Activated naive CD8-positive, alpha-beta T cell treated with anti-CD3 and anti-CD28 coated beads, Interleukin-2, amount 50 U/mL, for 24 hours (primary cell): Measurements from ENCODE around the gene PAGE1.
"Not testable (repeated sequence)": the region's sequence is repeated elsewhere in the genome, so short reads cannot be mapped to it uniquely, and the experiment has no call there.

Source experiments
- ATAC-seq: fragments of 150-1000 bp; cut with Tn5 transposase; one replicate; pipeline ENCODE4 v1.10.0; 2021
- DNase-seq: peaks from one replicate; pipeline ENCODE4 v3.0.0; 2021
- H3K27ac Mint-ChIP-seq: one replicate; pipeline ENCODE4 v1.8.0; 2021; ENCODE audit warnings: mild to moderate bottlenecking, mixed read lengths
- H3K27me3 Mint-ChIP-seq: one replicate; pipeline ENCODE4 v1.8.0; 2021; ENCODE audit warnings: mixed read lengths
- H3K36me3 Mint-ChIP-seq: one replicate; pipeline ENCODE4 v1.8.0; 2021; ENCODE audit warnings: low read depth, mixed read lengths
- H3K4me1 Mint-ChIP-seq: one replicate; pipeline ENCODE4 v1.8.0; 2021; ENCODE audit warnings: mixed read lengths
- H3K4me3 Mint-ChIP-seq: one replicate; pipeline ENCODE4 v1.8.0; 2021; ENCODE audit warnings: mild to moderate bottlenecking, moderate library complexity, mixed read lengths
- H3K9me3 Mint-ChIP-seq: one replicate; pipeline ENCODE4 v1.8.0; 2021; ENCODE audit warnings: mixed read lengths

PAGE1 gene, protein sequence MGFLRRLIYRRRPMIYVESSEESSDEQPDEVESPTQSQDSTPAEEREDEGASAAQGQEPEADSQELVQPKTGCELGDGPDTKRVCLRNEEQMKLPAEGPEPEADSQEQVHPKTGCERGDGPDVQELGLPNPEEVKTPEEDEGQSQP

DNA sequence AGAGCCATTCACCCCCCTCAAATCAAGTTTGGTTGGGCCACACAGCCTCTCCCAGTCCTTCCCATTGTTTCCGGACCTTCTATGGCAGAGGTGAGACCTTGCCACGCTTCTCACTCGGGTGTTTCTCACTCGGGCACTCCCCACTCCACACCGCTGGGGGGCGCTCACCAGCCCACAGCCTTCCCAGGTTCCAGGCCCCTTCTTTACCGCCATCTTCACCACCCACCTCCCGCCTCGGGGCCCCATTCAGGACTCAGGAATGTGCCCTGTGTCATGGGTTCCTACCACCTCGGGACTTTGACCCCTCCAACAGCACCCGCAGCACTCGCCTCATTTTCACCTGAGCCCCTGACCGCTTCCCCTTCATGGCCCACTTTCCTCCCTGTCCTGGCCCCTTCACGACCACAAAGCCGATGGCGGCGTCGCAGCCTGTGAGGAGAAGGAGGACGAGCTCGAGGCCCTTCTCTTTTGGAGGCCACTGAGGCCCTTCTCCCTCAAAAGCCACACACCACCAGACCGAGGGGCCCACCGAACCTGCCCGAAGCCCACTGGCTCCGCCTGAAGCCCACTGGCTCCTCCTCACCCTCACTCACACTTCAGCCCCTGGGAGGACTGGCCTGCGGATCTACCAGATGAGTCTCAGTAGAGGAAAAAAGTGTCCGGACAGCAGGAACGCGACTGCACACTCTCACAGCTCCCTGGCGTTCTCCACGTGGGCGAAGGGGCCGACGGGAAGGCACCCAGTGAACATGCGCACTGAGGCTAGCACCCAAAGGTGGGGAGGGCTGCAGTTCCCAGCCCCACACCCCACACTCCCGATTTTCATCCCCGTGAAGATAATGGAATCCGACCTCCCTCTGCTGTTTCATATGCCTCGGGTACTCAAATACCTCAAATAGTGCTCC is at the start of gene PAGE1:
Gene PAGE1, minus strand, starts transcription at position 709 of the 905 bp plus-strand sequence. CDS start 1,214 bp downstream, outside the sequence.
- Mint-ChIP-seq H3K4me1 (no peaks in the 10 kb centered on the region), H3K27me3 (no peaks in the 10 kb centered on the region), H3K36me3 (no peaks in the 10 kb centered on the region), H3K9me3 (no peaks in the 10 kb centered on the region), H3K27ac (no peak within 1 kb of the TSS), H3K4me3 (no peak within 1 kb of the TSS)
- DNase-seq, result no peak
- no peak for ATAC-seq

DNA sequence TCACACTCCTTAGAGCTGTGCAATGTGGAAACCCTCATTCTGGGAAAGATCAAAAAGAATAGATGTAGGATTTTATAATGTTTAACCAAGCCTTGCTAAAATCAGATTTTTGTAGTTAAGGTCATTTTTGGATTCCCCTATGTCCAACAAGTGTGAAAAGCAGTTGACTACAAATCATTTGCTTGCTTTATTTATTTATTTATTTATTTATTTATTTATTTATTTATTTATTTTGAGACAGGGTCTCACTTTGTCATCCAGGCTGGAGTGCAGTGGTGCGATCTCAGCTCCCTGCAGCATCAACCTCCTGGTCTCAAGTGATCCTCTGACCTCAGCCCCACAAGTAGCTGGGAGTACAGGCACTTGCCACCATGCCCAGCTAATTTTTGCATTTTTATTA is 45.7 kb upstream of the PAGE1 start:
- DNase-seq, H3K27me3 Mint-ChIP-seq, H3K4me1 Mint-ChIP-seq, H3K27ac Mint-ChIP-seq, H3K36me3 Mint-ChIP-seq, H3K4me3 Mint-ChIP-seq, H3K9me3 Mint-ChIP-seq, ATAC-seq: not testable (repeated sequence)

DNA sequence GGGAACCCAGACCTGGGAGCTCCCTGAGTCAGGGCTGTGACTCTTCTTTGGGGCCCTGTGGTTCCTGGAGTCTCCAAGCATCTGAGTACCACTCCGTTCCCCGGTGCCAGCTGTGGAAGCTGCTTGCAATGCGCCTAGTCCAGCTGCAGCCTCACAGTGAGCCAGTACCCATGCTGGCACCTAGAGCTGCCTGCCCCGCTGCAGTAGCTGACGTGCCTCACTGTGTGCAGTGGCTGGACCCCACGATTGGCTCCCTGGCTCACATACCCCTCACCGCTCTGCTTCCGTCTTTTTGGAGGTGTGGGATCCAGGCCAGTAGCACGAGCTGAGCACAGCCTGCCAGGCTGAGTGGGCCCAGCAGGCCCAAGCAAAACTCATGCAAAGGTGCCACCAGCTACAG is 32.1 kb upstream of the PAGE1 start:
- Mint-ChIP-seq H3K27ac (no peak overlapping the region), H3K4me3 (no peak overlapping the region), H3K4me1 (no peaks in the 10 kb centered on the region), H3K9me3 (no peaks in the 10 kb centered on the region), H3K36me3 (no peaks in the 10 kb centered on the region), H3K27me3 (peaks cover 3% of the 10 kb centered on the region)
- no peak for ATAC-seq
- no peak for DNase-seq

DNA sequence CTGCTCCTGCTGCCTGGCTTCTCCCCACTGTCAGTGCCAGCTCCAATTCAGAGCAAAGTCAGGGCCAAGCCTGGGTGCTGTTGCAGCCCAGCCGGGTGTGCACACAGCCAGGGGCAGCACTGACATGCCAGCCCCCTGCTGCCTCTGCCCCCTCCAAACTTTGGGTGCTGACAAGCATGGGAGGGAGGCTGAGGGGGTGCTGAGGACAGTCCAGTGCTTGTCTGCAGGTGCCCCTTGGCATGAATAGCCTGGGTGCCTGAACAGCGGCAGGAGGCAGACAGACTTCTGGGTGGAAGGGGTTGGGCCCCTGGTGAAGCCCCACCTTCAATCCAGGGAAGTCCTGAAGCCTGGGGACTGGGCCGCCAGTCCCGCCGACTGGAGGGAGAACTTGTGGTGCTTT is 31.2 kb upstream of the PAGE1 start:
- Mint-ChIP-seq H3K9me3 (no peaks in the 10 kb centered on the region), H3K36me3 (no peaks in the 10 kb centered on the region), H3K4me3 (no peak overlapping the region), H3K27ac (no peak overlapping the region), H3K4me1 (no peaks in the 10 kb centered on the region), H3K27me3 (peaks cover 3% of the 10 kb centered on the region)
- no peak for ATAC-seq
- no peak for DNase-seq

DNA sequence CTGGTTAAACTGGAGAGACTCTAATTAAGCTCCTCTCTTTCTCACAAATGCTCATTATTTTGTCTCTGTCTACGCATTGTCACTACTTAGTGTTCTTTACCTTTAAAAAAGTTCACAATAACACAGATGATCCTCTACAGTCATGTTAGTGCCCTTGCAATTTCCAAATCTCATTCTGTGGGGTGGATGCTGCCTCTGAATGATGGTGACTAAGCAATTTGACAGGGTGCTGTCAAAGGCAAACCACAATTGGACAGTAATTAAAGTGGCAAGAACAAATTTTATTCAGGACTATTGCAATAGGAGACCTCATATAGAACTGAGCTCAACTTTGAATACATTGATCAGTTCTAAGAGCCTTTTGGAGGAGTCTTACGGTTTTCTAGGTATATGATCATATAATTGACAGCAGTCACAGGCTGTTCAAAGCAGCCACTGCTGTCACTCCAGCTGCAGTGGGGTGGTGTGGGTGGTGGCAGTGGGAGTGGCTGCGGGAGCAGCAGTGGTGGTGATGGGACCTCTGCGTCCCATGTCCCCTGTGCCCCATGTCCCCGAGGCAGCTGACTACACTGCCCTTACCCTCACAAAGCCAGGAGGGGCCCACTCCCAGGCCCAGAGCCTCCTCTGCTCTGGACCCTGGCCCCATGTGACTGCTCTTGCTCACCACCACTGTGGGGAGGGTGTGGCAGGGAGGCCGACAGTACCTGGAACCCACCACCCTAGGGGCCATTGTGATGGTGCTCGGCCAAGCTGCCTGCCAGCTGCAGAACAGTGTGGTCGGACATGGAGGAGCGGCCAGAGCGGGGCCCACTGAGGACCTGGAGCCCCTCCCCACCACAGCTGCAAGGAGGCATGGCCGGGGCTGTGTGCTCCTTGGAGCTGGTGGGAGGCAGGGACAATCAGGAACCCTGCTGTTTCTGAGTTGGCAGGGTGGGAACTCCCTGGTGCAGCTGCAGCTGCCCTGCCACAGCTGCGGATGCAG is 30.4 kb upstream of the PAGE1 start:
- H3K4me1 Mint-ChIP-seq, result no peaks in the 10 kb centered on the region
- ATAC-seq (no peak), DNase-seq (no peak)
- H3K9me3 Mint-ChIP-seq, result no peaks in the 10 kb centered on the region
- no peak overlapping the region for H3K4me3 Mint-ChIP-seq
- peaks cover 3% of the 10 kb centered on the region for H3K27me3 Mint-ChIP-seq
- H3K36me3 Mint-ChIP-seq, result no peaks in the 10 kb centered on the region
- no peak overlapping the region for H3K27ac Mint-ChIP-seq

DNA sequence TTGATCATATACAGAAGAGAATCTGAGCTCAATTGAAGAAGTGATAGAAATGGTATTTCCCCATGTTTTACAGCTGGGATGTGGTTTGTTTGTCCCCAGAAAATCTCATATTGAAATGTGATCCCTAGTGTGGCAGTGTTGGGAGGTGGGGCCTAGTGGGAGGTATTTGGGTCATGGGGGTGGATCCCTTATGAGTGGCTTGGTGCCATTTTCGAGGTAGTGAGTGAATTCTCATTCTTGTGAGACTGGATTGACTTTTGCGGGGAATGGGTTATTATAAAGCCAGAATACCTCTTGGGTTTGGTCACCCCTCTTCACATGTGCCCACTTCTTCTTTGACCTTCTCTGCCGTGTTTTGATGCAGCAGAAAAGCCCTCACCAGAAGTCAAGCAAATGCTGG is 29.6 kb upstream of the PAGE1 start:
- H3K4me3 Mint-ChIP-seq, result no peak overlapping the region
- ATAC-seq (no peak), DNase-seq (no peak)
- peaks cover 3% of the 10 kb centered on the region for H3K27me3 Mint-ChIP-seq
- no peaks in the 10 kb centered on the region for H3K4me1 Mint-ChIP-seq
- H3K27ac Mint-ChIP-seq, result no peak overlapping the region
- no peaks in the 10 kb centered on the region for H3K9me3 Mint-ChIP-seq
- no peaks in the 10 kb centered on the region for H3K36me3 Mint-ChIP-seq

DNA sequence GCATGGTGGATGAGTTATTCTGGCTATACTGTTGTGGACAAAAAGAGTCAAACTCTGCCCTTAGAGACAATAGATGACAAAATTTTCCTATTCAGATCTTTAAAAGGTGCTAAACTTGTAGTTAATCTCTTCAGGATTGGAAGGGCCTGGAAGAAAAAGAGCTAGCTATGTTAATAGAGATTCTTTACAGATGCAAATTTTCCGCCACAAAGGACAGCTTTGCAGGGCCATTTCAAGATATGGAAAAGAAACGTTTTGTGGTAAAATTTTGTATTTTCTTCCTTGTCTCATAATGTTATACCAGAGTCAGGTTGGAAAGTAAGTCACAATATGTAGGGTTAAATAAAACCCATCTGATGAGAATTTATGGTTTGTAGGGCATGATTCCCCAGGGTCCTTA is 24.3 kb upstream of the PAGE1 start:
- not testable (repeated sequence) for H3K4me3 Mint-ChIP-seq, ATAC-seq, H3K36me3 Mint-ChIP-seq, DNase-seq, H3K4me1 Mint-ChIP-seq, H3K27me3 Mint-ChIP-seq, H3K27ac Mint-ChIP-seq, H3K9me3 Mint-ChIP-seq

DNA sequence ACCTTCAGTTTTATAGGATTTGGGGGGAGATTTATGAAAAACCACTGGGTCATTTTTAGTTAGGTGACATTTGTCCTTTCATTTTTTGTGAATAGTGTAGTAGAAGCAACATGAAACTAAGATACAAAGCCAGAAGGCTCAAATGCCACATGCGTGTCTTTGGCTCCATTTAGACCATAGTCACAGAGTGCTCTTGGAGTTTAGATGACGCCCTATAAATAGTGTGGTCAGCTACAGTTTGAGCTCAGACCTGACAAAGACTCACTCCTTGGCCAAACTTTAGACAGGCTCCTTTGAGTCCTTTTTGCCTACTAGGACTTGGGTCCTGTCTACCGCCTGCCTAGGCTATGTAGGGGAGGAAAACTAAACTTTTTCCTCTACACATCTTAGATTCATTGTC is 16.8 kb upstream of the PAGE1 start:
- ATAC-seq (no peak), DNase-seq (no peak)
- H3K4me1 Mint-ChIP-seq, result no peaks in the 10 kb centered on the region
- H3K9me3 Mint-ChIP-seq, result no peaks in the 10 kb centered on the region
- H3K4me3 Mint-ChIP-seq, result no peak overlapping the region
- no peaks in the 10 kb centered on the region for H3K36me3 Mint-ChIP-seq
- peaks cover 1% of the 10 kb centered on the region for H3K27me3 Mint-ChIP-seq
- no peak overlapping the region for H3K27ac Mint-ChIP-seq

DNA sequence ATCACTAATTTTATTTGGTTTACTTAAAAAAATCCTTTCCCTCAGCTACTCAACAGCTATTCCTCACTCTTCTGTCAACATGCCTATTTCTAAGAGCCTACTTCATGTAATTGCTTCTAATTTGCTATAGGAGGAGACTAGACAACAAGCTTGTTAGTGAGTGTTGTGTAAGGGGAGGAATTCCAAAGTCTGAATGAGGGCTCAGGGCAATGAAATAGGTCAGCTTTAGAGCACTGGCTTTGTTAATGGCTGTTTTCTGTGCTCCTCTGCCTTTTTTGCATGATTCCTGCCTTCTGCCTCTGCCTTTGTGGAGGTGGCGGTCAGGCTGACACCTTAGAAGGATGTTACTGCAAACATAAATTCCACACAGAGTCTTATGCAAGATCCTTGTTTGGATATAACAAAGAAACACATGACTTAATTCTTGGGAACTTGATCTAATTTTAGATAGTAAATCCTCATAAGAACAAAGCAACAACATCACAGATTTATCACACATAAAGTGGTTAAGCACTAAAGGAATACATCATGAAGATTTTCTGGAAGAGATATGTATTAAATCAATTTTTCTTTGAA is 15.0 kb upstream of the PAGE1 start:
- no peak for ATAC-seq
- no peaks in the 10 kb centered on the region for H3K9me3 Mint-ChIP-seq
- H3K4me3 Mint-ChIP-seq, result no peak overlapping the region
- no peaks in the 10 kb centered on the region for H3K4me1 Mint-ChIP-seq
- DNase-seq, result no peak
- no peak overlapping the region for H3K27ac Mint-ChIP-seq
- H3K27me3 Mint-ChIP-seq, result peaks cover 1% of the 10 kb centered on the region
- no peaks in the 10 kb centered on the region for H3K36me3 Mint-ChIP-seq

DNA sequence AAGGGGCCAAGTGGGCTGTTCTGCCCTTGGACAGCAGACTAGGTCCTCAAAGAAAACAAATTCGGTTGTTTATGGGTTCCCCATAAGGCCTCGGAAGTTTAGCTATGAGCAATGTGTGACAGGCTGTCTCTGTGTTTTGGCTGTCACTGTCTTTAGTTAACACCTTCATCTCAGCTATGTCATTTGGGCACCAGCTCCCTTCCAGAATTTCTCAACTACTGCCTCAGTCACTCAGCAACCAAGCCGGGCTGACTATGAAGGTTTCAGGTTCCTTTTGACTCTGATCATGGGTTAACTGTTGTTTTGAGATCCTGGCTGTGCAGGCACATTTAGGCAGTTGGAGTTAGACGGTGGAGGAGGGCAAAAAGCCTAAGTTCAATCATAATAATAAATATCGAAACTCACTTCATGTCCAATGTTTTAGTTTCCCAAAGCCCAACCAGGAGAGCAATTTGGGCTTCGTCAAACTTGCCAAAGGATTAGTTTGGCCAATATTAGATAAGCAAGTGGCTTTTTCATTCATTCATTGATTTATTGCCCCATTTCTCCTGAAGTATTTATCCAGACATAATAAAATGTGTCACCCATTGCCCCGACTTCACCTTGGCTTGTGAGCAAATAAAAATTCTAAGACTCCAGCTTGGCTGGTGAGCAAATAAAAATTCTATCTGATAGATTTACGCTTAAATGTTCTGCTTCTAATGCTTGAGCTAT is 9.1 kb upstream of the PAGE1 start:
- DNase-seq (no peak), ATAC-seq (no peak)
- no peaks in the 10 kb centered on the region for H3K36me3 Mint-ChIP-seq
- H3K27me3 Mint-ChIP-seq, result no peaks in the 10 kb centered on the region
- H3K4me3 Mint-ChIP-seq, result no peak overlapping the region
- H3K9me3 Mint-ChIP-seq, result no peaks in the 10 kb centered on the region
- no peak overlapping the region for H3K27ac Mint-ChIP-seq
- H3K4me1 Mint-ChIP-seq, result no peaks in the 10 kb centered on the region

DNA sequence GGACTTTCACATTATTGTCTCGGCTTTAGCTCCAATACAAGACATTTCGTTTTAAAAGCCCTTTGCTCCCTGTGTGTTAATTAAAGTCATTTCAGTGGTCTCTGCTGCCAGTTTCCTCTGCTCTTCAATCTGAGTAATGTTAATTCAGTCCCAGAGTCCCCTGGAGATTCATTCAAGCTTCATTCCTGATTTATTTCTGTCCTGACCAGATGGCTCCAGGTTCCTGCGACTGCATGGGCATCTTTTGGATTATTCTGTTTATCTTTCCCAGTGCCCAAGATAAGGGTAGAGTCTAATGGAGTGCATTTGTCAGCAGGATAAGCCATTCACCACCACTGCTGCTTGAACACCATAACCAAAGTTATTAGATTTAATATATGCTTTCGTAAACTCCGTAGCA is 6.1 kb upstream of the PAGE1 start:
- no peaks in the 10 kb centered on the region for H3K27me3 Mint-ChIP-seq
- H3K4me3 Mint-ChIP-seq, result no peak overlapping the region
- H3K36me3 Mint-ChIP-seq, result no peaks in the 10 kb centered on the region
- H3K4me1 Mint-ChIP-seq, result no peaks in the 10 kb centered on the region
- ATAC-seq (no peak), DNase-seq (no peak)
- H3K27ac Mint-ChIP-seq, result no peak overlapping the region
- H3K9me3 Mint-ChIP-seq, result no peaks in the 10 kb centered on the region

DNA sequence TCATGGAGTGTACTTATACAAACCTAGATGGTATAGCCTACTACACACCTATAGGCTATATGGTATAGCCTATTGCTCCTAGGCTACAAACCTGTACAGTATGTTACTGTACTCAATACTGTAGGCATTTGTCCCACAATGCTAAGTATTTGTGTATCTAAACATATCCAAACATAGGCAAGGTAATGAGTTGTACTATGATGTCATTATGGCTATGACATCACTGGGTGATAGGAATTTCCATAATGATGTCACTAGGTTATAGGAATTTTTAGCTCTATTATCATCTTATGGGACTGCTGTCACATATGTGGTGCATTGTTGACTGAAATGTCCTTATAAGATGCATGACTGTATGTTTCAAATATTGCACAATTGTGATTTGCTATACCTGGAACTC is 5.5 kb upstream of the PAGE1 start:
- H3K4me1 Mint-ChIP-seq, result no peaks in the 10 kb centered on the region
- no peak overlapping the region for H3K27ac Mint-ChIP-seq
- H3K36me3 Mint-ChIP-seq, result no peaks in the 10 kb centered on the region
- no peaks in the 10 kb centered on the region for H3K27me3 Mint-ChIP-seq
- no peak overlapping the region for H3K4me3 Mint-ChIP-seq
- ATAC-seq (no peak), DNase-seq (no peak)
- H3K9me3 Mint-ChIP-seq, result no peaks in the 10 kb centered on the region

DNA sequence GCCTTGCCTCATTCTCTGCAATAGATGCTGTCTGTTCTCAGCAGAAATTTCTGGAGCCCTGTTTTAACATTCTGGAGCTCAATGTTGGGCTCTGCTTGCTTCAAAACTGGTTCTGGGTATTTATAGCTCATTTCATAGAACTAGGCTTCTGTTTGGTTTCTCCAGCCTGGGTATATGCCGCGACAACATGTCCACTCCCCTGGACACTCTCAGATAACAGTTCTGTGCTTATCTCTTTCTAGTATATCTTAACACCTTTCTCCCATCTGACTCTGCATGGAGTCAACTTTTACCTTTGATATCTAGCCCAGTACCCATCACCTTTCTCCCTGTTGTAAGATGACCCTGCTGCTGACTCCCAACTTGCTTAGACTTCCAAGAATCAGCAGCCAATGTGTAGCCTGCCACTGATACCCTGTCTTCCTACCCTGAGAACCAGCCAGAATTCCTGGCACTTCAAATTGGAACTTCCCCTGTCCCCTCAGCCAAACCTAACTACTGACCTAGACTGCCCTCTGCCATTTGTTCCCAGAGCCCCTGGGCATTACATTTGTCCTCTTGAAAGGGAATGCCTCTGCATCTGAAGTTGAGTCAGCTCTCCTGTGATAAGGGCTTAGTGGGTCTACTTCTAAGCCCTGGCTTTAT is 20.6 kb downstream of the PAGE1 start:
- Mint-ChIP-seq H3K27me3 (peaks cover 2% of the 10 kb centered on the region), H3K4me1 (no peaks in the 10 kb centered on the region), H3K36me3 (no peaks in the 10 kb centered on the region), H3K9me3 (no peaks in the 10 kb centered on the region), H3K4me3 (no peak overlapping the region), H3K27ac (no peak overlapping the region)
- no peak for ATAC-seq
- DNase-seq, result no peak
